GM19023 (cell line): ENCODE results near the gene EIF4A3.

Experiments
- ATAC-seq: cut with Tn5 transposase; IDR thresholded peaks from one replicate; pipeline ENCODE4 v1.9.1; 2021; ENCODE audit warnings: mild to moderate bottlenecking, moderate library complexity; ENCODE audit not compliant: unreplicated experiment

The EIF4A3 gene

DNA sequence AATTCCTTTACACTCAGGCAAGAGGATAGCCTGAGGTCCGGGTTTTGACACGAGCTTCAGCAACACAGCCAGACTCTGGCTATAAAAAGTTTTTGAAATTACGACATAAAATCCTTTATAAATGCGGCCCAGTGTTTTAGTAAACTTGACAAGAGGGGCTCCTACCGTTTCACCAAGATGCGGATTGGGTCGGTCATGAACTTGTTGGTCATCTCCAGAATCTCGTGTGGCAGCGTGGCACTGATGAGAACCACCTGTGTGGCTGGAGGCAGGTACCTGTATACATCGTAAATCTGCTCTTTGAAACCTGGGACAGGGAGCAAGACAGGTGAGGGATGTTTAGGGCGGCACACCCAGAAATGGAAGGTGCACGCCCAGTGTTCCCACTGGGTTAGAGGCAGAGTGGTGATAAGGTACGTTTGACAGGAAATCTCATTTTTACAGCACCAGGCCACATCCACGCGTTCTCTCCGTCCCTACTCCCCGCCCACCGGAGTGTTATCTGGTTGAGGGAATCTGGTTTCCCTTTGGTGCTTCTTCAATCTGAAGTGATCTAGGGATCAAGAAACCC lies 8.0 kb downstream of the EIF4A3 start:
- ATAC-seq = no peak

DNA sequence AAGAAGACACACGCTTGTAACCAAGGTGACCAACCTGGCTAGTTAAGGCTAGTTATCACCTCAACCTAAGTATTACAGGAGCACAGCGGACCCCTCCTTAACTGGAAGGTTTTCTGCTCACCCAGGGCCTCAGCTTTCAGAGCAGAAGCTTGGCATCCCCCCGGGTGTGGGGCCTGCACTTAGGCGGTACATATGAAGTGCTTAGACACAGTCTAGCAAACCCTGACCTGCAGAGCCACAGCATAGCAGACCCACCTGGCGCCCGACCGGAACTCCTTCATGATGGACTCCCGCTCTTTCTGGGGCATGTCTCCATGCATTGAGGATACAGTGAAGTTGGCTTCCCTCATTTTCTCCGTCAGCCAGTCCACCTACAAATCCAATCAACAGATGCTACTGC lies 9.8 kb downstream of the EIF4A3 start:
- ATAC-seq = no peak

DNA sequence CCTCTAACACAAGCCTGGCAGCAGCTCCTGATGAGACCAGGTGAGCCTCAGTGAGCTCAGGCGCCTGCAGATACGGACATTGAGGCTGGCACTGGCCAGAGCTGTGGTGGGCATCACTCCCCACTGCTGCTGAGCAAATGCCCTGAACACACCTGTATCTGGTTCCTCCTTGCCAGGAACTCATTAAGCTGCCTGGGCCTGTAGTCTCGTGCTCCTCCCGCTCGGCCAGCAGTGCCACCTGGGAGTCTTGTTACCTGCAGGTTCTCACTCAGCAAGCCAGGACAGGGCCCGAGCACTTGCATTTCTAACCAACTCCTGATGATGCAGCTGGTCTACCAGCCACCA lies 13.3 kb downstream of the EIF4A3 start:
- ATAC-seq = no peak

DNA sequence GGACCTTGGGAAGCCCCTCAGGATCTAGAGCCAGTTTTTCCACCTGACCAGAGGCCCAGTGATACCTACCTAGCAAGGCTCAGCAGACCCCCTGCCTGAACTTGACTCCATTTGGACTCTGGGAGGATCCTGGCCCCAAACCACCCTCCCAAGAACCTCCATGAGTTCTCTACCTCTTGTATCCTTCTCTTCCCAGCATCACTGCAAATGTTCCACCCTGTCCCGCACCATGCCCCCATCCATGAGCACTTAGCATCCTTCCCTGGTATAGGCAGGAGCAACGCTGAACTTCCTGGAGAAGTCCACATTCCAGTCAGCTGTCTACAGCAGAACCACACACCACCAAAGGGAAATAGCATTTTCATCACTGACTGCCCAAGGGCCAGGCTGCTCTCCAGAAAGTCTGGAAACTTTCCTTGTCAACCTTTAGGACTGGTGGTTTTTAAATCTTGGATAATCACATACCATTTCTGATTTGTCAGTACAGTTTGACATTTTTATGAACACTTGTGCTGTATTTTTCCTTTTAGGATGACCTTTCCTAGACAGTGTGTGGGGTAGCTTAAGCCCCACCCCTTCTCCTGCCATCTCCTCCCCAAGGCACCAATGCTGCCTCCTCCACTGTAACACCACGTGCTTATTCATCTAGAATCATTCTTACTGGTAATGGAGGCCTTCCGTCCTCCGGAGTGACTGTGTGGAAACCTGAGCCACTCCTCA lies 13.9 kb downstream of the EIF4A3 start:
- no peak for ATAC-seq

DNA sequence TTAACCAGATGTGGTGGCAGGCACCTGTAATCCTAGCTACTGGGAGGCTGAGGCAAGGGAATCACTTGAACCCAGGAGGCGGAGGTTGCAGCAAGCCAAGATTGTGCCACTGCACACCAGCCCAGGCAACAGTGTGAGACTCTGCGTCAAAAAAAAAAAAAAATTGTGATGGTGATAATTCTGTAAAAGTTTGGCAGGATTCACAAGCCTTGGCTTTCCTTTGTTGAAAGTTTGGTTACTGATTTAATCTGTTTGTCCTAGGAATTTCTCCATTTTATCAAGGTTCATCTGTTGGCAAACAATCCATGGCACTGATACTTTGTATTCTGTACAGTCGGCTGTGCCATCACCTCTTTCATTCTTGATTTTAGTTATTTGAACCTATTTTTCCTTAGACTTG lies 15.9 kb downstream of the EIF4A3 start:
- no peak for ATAC-seq

DNA sequence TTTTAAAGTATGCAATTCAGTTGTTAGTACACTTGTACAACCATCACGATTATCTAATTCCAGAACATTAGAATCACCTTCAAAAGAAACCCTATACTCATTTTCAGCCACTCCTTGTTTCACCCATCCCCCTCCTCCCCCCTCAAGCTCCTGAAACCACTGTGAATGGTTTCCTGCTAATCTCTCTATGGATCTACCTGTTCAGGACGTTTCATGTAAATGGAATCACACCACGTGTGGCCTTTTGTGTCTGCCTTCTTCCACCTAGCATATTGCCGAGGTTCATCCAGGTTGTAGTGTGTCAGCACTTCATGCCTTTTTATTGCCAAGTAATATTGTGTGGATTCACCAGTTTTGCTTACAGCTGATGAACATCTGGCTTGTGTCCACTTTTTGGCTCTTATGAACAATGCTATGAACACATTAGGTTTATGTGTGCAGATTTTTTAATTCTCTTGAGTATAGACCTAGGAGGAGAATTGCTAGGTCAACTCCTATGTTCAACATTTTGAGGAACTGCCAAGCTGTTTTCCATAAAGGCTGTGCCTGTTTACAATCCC lies 17.8 kb downstream of the EIF4A3 start:
- no peak for ATAC-seq

DNA sequence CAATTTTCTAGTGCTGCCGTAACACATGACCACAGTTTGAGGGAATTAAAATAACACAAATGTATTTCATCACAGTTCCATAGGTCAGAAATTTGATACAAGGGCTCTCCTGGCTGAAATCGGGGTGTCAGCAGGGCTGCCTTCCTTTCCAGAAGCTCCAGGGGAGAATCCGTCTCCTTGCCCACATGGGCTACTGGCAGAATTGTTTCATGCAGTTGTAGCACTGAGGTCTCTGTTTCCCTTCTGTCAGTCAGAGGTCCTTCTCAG lies 20.5 kb downstream of the EIF4A3 start:
- no peak for ATAC-seq

DNA sequence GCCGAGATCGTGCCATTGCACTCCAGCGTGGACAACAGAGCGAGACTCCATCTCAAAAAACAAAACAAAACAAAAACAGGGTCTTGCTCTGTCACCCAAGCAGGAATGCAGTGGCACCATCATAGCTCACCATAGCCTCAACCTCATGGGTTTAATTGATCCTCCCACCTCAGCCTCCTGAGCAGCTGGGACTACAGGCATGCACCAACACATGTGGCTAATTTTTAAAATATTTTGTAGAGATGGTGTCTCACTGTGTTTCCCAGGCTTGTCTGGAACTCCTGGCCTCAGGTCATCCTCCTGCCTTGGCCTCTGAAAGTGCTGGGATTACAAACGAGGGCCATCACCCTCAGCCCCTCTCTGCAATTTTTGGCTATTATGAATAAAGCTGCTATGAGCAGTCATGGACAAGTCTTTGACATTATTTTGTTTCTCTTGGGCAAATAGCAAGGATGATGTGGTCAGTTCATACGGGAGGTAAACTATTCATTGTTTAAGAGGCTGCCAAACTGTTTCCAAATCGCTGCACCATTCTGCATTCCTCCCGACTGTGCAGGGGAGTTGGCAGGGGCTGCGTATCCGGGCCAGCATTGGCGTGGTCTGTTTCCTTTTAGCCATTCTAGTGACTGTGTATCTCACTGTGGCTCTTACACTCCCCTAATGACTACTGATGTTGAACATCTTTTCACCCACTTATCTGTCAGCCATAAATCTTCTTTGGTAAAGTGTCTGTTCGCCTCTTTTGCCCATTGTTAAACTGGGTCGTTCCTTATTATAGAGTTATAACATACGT lies 21.1 kb downstream of the EIF4A3 start:
- no peak for ATAC-seq

DNA sequence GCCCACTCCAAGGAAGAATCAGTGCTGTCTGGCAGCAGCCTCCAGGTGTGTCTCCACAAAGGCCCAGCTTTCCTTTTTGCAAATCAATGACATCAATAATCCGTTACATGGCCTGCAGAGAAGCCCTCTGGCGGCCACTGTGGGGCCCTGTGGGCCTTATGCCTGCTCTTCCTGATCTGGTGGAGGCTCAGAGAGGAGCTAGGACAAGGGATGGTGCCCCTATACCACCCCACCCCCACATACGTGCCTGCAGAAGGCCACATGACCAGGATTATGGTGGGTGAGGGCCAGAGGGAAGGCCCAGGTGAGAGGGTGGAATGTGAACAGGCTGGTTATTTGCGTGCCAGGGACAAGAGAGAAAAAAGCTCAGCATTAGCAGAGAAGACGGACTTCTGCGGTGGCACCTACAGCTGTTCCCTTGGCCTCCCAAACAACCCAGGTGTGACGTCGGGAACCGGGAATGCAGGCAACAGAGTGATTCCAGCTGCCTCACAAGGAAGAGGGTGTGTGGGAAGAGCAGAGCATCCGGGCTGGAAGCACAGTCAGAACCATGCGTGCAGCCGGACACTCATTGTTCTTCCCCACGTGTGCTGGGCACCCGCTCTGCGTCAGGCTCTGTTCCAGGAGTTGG lies 22.5 kb downstream of the EIF4A3 start:
- ATAC-seq = no peak

DNA sequence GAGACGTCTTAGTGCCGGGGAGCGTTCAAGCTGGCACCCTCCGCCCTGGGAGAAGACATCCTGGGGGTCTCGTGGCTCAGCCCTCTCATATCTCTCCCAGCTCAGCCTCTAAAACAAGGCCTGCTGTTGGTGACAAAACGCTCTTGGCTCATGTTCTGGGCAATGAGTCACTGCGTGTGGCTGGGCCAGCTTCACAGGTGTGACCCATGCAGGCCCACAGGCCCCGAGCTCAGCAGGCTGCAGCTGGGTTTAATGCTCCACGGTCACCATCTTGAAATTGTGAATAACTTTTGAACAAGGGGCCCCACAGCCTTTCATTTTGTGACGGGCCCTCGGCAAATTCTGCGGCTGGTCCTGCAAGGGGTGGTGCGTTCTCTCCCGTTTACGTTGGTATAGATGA lies 23.1 kb downstream of the EIF4A3 start:
- no peak for ATAC-seq

DNA sequence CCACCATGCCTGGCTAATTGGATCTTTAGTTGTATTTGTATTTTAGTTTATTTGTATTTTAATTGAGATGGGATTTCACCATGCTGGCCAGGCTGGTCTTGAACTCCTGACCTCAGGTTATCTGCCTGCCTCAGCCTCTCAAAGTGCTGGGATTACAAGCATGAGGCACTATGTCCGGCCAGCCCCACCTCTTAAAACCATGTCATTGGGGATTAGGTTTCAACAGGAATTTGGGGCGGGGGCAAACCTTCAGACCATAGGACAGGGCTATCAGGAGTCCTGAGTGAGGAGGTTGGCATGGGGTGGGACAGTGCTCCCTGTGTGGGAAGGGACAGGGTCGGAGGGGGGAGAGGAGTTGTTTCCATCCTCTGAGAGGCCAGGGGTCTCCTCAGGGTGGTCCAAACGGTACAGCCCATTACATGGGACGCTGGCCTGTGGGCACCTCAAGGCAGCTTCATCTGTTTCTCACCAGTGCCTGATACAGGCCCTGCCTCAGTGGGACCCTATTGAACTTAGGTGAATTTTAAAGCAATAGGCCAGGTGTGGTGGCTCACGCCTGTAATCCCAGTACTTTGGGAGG lies 23.9 kb downstream of the EIF4A3 start:
- no peak for ATAC-seq

DNA sequence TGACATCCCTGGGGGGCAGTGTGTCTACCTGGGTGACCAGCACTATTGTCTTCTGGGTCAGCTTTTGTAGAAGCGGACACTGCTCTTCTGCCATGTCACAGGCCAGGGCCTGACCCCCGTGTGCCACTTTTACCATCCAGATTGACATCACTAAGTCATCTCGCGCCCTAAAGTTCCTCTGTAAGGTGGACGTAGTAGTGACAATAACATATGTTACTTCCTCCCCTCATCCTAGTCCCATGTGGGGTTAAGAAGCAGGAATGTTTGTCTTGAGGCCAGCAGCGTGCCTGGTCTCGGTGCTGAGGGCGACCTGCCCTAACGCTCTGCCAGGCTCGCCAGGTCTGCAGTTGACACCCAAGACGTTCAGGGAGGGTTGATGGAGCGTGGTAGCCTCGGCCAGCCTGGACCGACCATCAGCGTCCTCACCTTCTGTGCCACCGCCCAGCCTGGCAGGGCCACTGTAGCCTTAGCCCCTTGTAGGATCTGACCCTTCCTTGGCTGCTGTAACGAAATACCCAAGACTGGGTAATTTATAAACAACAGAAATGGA lies 24.8 kb downstream of the EIF4A3 start:
- ATAC-seq = no peak

DNA sequence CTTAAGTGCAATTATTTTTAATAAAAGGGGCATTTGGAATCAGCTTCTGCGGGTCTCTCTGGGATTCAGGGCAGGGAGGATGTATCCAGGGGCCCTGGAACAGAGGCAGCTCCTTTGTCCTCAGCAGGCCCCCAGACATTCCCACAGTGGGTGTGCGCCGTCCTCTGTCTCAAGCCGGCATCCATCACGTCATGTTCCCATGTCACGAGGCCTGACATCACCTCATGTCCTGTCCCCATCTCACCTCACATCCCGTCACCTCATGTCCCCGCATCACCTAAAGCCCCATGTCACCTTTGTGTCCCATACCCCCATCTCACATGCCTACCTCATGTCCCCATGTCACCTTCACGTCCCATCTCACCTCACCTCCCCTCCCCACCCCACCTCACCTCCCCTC lies 27.1 kb downstream of the EIF4A3 start:
- no peak for ATAC-seq

DNA sequence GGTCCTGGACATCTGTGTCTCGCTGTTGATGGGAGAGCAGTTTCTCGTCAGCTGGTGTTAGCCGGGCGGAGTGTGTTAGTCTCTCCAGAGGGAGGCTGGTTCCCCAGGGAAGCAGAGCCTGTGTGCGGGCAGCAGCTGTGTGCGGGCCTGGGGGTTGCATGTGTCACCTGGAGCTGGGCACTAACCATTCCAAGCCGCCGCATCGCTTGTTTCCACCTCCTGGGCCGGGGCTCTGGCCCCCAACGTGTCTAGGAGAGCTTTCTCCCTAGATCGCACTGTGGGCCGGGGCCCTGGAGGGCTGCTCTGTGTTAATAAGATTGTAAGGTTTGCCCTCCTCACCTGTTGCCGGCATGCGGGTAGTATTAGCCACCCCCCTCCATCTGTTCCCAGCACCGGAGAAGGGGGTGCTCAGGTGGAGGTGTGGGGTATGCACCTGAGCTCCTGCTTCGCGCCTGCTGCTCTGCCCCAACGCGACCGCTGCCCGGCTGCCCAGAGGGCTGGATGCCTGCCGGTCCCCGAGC lies 27.6 kb downstream of the EIF4A3 start:
- no peak for ATAC-seq

DNA sequence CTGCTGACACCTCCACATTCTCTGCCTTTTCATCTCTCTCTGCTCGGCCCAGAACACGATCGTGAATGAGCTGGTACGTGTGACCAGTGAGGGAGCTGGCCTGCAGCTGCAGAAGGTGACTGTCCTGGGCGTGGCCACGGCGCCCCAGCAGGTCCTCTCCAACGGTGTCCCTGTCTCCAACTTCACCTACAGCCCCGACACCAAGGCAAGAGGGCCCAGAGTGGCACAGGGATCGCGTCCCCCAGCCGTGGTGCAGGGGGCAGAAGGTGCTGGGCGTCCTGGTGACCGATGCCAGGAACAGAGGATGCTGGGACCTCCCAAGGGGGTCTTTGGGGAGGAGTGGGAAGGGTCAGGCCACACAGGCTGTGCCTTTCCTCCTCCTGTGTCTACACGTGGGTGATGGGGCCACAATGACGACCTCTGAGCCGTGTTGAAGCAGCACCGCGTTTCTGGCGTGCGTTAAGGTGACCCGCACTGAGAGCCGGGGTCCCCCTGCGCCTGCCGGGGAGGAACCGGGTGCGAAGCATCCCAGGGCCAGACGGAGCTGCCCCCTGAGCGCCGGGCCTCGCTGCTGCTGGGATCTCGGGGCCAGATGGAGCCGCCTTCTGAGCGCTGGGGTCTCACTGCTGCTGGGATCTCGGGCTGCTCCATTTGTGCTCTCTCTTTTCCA lies 28.2 kb downstream of the EIF4A3 start:
- no peak for ATAC-seq

DNA sequence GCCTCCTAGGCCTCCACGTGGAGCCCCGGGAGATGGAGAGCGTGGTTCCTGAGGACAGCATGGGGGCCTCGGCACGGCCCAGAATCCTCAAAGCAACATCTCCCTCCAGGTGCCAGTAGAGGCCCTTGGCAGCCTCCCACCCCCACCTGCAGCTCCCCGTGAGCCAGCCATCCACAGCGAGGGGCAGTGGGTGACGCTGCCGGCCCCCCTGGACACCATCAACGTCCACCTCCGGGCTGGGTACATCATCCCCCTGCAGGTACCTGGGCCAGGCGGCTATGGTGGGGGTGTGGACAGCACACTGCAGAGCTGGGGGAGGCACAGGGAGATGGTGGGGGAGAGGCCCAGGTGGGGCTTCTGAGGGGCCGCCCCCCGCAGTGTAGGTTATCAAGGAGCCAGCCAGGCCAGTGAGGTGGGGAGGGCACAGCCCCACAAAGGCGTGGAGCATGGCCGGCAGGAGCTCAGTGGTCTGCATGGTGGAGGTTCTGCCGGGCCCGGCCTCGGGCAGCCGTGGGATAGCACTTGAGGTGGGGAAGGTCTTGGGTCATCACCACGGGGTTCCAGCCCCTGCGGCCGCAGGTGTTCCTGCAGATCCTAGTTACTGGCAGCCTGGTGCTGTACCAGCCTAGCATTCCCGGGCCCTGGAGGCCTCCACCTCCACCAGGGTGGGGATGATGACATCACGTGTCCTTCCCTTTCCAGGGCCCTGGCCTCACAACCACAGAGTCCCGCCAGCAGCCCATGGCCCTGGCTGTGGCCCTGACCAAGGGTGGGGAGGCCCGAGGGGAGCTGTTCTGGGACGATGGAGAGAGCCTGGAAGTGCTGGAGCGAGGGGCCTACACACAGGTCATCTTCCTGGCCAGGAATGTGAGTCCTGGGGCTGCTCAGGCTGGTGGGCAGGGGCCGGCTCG lies 29.2 kb downstream of the EIF4A3 start:
- ATAC-seq = no peak

DNA sequence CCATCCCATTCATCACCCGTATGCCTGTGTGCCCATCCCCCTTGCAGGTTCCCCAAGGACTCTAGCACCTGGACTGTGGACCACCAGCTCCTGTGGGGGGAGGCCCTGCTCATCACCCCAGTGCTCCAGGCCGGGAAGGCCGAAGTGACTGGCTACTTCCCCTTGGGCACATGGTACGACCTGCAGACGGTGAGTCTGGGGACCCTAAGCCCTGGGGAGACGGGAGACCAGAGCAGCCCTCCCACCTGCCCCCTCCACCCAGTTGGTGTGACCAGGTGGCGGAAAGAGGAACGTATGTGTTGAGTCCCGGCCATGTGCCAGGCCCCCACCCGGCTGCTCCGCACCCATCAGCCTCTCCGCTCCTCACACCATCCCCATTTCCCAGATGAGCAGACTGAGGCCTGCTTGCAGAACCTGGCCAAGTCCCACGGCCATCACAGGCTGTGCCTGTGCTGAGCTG lies 30.0 kb downstream of the EIF4A3 start:
- no peak for ATAC-seq

DNA sequence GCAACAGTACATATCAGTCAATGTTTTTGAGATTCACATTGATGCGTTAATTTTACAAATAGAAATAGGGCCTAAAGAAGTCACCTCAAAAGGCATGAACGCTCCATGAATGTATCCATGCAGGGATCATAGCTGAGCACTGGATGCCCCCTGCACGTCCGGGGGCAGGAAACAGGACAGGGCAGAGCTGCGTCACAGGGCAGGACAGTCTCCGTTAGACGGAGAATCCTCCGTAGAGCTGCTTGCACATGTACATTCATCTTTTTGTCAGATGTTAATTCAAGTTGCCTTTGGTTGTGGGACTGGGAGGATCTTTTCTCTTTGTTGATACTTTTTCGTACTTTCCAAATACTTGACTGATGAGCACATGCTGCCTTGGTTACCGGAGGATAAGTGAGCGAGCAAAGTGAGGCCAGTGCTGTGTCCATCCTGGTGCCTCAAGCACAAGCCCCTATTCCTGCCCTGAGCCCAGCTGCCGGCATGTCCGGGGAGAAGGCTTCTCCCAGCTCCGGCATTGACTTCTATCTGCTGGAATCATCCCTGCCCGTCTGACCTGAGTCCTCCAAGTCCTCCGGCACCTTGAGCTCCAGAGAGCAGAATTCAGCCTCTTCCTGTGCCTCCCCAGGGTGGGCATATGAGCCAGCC lies 30.5 kb downstream of the EIF4A3 start:
- ATAC-seq = no peak

DNA sequence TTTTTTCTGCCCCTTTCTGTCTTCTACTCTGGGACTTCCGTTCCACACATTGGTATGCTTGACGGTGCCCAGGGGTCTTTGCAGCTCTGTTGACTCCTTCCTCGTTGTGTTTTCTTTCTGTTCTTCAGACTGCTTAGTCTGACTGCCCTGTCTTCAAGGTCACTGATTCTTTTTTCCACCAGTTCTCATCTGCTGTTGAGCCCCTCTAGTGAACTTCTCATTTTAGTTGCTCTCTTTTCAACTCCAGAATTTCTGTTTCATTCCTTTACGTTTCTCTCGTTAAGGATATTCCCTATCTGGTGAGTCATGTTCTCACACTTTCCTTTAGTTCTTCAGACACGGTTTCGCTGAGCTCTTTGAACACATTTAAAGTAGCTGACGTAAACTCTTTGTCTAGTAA lies 31.8 kb downstream of the EIF4A3 start:
- ATAC-seq = no peak
